GM12878 (cell line): Measurements from ENCODE around the gene MRPL37. TPM values are rescaled to one million over a fixed set of nuclear protein-coding genes. Genes with fewer than 3 reads are reported as not detected.

Source experiments
- ATAC-seq: fragments of 200-7000 bp; cut with Tn5 transposase; 3 replicates; pipeline ENCODE4 v1.9.1; 2020; ENCODE audit warnings: mild to moderate bottlenecking, moderate library complexity
- BruUV-seq: library from RNA; stranded (reverse); fragments of 400-500 nt; replicated peaks from 2 replicates; lab custom pipeline; 2021; lab: Mats Ljungman, UMichigan
- CTCF ChIA-PET: fragments of 300-600 bp; sonication (Branson Sonifier 250); formaldehyde crosslinking; extraction: SDS; loops from one replicate; lab custom pipeline; 2021; ENCODE audit warnings: inconsistent platforms; lab: Yijun Ruan, JAX
- POLR2A ChIA-PET: fragments of 350-600 bp; formaldehyde crosslinking; extraction: SDS; loops from one replicate; lab custom pipeline; 2021; ENCODE audit warnings: inconsistent platforms; lab: Charles Lee
- RAD21 ChIA-PET: fragments of 300-600 bp; sonication (Branson Sonifier 250); formaldehyde crosslinking; loops from one replicate; lab custom pipeline; 2023; ENCODE audit warnings: antibody characterized with exemption; ENCODE audit not compliant: unreplicated experiment; lab: Charles Lee
- SMC1A ChIA-PET: fragments of 300-600 bp; sonication (Branson Sonifier 250); formaldehyde crosslinking; loops from one replicate; lab custom pipeline; 2023; ENCODE audit not compliant: unreplicated experiment, uncharacterized antibody; lab: Charles Lee
- DNase-seq: peaks from one replicate; pipeline ENCODE4 v3.0.0-alpha.2; 2011; ENCODE audit warnings: low read depth, low spot score
- FAIRE-seq: peaks from 3 replicates; lab custom pipeline; 2011; peaks lifted over from hg19 to GRCh38; lab: Jason Lieb, UNC
- H2AFZ ChIP-seq: 2 replicates; pipeline ENCODE4 v1.6.0; 2011; ENCODE audit warnings: low read depth, low read length, control low read depth; ENCODE audit not compliant: control insufficient read depth
- H3K27ac ChIP-seq: 2 replicates; pipeline ENCODE4 v1.5.1; 2011; ENCODE audit warnings: control low read depth; ENCODE audit not compliant: control insufficient read depth, insufficient read depth
- H3K27me3 ChIP-seq, 2 experiments: replicated peaks in 1 of 2; 2 replicates each; pipeline versions ENCODE4 v1.6.0 to v1.6.1; 2011; ENCODE audit warnings: low read length in 1 of 2; ENCODE audit not compliant: control insufficient read depth in 2 of 2, insufficient read depth in 2 of 2
- H3K36me3 ChIP-seq, 2 experiments: 2 replicates each; pipeline ENCODE4 v1.5.1; 2011; ENCODE audit warnings: low read length in 1 of 2; ENCODE audit not compliant: control insufficient read depth in 2 of 2, insufficient read depth in 2 of 2
- H3K4me1 ChIP-seq: 2 replicates; pipeline ENCODE4 v1.6.1; 2011; ENCODE audit warnings: mild to moderate bottlenecking, low read length, moderate library complexity, mixed read lengths; ENCODE audit not compliant: control insufficient read depth, insufficient read depth
- H3K4me2 ChIP-seq: 2 replicates; pipeline ENCODE4 v1.6.0; 2011; ENCODE audit warnings: control low read depth; ENCODE audit not compliant: control insufficient read depth, insufficient read depth
- H3K4me3 ChIP-seq: fragments of 200-600 bp; sonication (generic); 2 replicates; pipeline ENCODE4 v1.5.1; 2016
- H3K79me2 ChIP-seq: 2 replicates; pipeline ENCODE4 v1.6.0; 2011; ENCODE audit warnings: low read length; ENCODE audit not compliant: control insufficient read depth, insufficient read depth
- H3K9ac ChIP-seq: 2 replicates; pipeline ENCODE4 v1.8.0; 2011; ENCODE audit warnings: low read length, control low read depth, mixed read lengths; ENCODE audit not compliant: control insufficient read depth, insufficient read depth
- H3K9me3 ChIP-seq: replicated peaks from 3 replicates; pipeline ENCODE4 v1.5.1; 2011; ENCODE audit warnings: mild to moderate bottlenecking, low read length; ENCODE audit not compliant: control insufficient read depth, insufficient read depth
- H4K20me1 ChIP-seq: 2 replicates; pipeline ENCODE4 v1.6.0; 2011; ENCODE audit not compliant: control insufficient read depth, insufficient read depth
- BACH1 ChIP-seq: fragments of 450-650 bp; IDR thresholded peaks from 2 replicates; pipeline ENCODE4 v1.6.1; 2017; ENCODE audit warnings: mild to moderate bottlenecking, borderline replicate concordance
- DPF2 ChIP-seq: fragments of 450-650 bp; IDR thresholded peaks from 2 replicates; pipeline ENCODE4 v1.6.1; 2017; ENCODE audit warnings: mild to moderate bottlenecking
- EGR1 ChIP-seq, 2 experiments: IDR thresholded peaks; 1 replicate in 1 of 2; 2 replicates in 1 of 2; pipeline ENCODE4 v1.6.1; 2011 to 2012; ENCODE audit warnings: low read depth in 2 of 2, low read length in 2 of 2, borderline replicate concordance in 1 of 2, mild to moderate bottlenecking in 1 of 2, moderate library complexity in 1 of 2
- FOXK2 ChIP-seq: fragments of 450-650 bp; IDR thresholded peaks from 2 replicates; pipeline ENCODE4 v1.6.1; 2017; ENCODE audit warnings: mild to moderate bottlenecking, moderate library complexity
- JUNB ChIP-seq: IDR thresholded peaks from 2 replicates; pipeline ENCODE4 v1.6.1; 2016; ENCODE audit warnings: antibody characterized with exemption, mild to moderate bottlenecking
- NR2F1 ChIP-seq: fragments of 450-650 bp; conservative IDR thresholded peaks from 2 replicates; pipeline ENCODE4 v1.6.1; 2017; ENCODE audit warnings: mild to moderate bottlenecking
- SIN3A ChIP-seq: IDR thresholded peaks from 2 replicates; pipeline ENCODE4 v1.6.1; 2012; ENCODE audit warnings: low read depth, low read length, improper control_type of control experiment
- SMC3 ChIP-seq: IDR thresholded peaks from 2 replicates; pipeline ENCODE4 v1.6.1; 2011; ENCODE audit warnings: low read length, improper control_type of control experiment, borderline replicate concordance
- STAT3 ChIP-seq: IDR thresholded peaks from 2 replicates; pipeline ENCODE4 v1.6.1; 2011; ENCODE audit warnings: low read depth, low read length, improper control_type of control experiment
- YY1 ChIP-seq: IDR thresholded peaks from 2 replicates; pipeline ENCODE4 v1.6.1; 2011; ENCODE audit warnings: low read depth, mild to moderate bottlenecking, low read length
- WGBS: methylation state at CpG from one replicate; pipeline ENCODE4 v1.1.6; 2016; ENCODE audit warnings: low lambda C conversion rate; ENCODE audit not compliant: insufficient replicate concordance, insufficient coverage; ENCODE audit errors: missing lambda C conversion rate; 5-methylcytosine and 5-hydroxymethylcytosine counted together
- in situ Hi-C: fragments of 300-500 bp; cut with MboI; formaldehyde crosslinking; loops from 9 replicates; pipeline ENCODE4 v1.14.3; 2018; ENCODE audit warnings: mixed read lengths
- intact Hi-C: fragments of 100-400 bp; cut with micrococcal nuclease; formaldehyde crosslinking; loops from one replicate; pipeline ENCODE4 v1.14.2; 2022; ENCODE audit not compliant: unreplicated experiment
- polyA plus RNA-seq, 11 experiments: library from polyadenylated mRNA; depleted of rRNA in 4 of 11; unstranded in 6 of 11; stranded (reverse) in 5 of 11; fragments of >200 nt; fragmentation: Nextera tagmentation in 4 of 11; fragmentation: Illumina TruSeq in 1 of 11; extraction: Ambion mirVana in 4 of 11; extraction: Trizol in 1 of 11; gene quantifications; 1 replicate in 1 of 11; 2 replicates in 10 of 11; pipeline versions ENCODE4 v1.2.1 to v1.2.3, GENCODE V29; 2011 to 2016; ENCODE audit warnings: inconsistent platforms in 2 of 11, missing spikeins in 2 of 11, low read depth in 1 of 11
- total RNA-seq, 4 experiments: library from RNA; depleted of rRNA in 3 of 4; stranded (reverse); fragments of >200 nt in 3 of 4; fragmentation: Illumina TruSeq in 1 of 4; extraction: Trizol in 1 of 4; gene quantifications; 2 replicates each; pipeline versions ENCODE4 v1.2.1 to v1.2.3, GENCODE V29; 2013 to 2021
- TF ChIP-seq, protein P1 (sequence below): IDR thresholded peaks from 2 replicates; pipeline ENCODE4 v1.6.1; 2012; ENCODE audit warnings: mild to moderate bottlenecking, low read depth, low read length
- TF ChIP-seq, protein P2 (sequence below): IDR thresholded peaks from 2 replicates; pipeline ENCODE4 v1.6.1; 2012; ENCODE audit warnings: low read length, inconsistent platforms
- TF ChIP-seq, protein P3 (sequence below): fragments of 450-650 bp; IDR thresholded peaks from 2 replicates; pipeline ENCODE4 v1.6.1; 2014; ENCODE audit warnings: mild to moderate bottlenecking

Gene MRPL37
- total and polyA plus RNA-seq, 10 of the 15 experiments (the other 5 are each of a cell fraction or from before 2014, with no cell fraction given): 41.4 to 217 (median 159) TPM

DNA sequence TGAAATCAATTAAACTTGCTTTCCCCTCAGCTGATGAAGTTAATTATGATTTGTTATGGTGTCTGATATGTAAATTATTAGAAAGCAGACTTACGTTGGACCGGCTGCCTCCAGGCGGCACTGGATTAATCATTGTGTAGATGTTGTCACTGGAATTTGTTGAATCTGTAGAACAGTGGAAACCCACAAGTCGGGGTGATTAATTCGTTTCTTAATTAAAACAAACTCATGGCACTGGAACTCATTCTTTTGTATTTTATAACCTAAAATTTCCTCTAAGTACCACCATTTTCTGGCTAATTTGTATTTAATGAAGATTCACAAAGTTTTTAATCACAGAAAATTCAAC, 39.0 kb downstream of the MRPL37 start:
- Histone ChIP-seq H3K36me3 (peaks cover 9 to 10% of the 10 kb centered on the region in 2 experiments; a peak in 3 of 4 replicates), H2AFZ (no peak overlapping the region), H4K20me1 (no peaks in the 10 kb centered on the region), H3K9me3 (no peaks in the 10 kb centered on the region), H3K79me2 (no peaks in the 10 kb centered on the region), H3K9ac (no peak overlapping the region), H3K4me2 (no peak overlapping the region), H3K27ac (no peak overlapping the region), H3K4me3 (no peak overlapping the region), H3K4me1 (no peaks in the 10 kb centered on the region), H3K27me3 (no peaks in the 10 kb centered on the region)
- FAIRE-seq (no peak), ATAC-seq (no peak), DNase-seq (no peak)
- ChIA-PET SMC1A (interaction anchor here (0.6 kb wide), 1 partner anchor 454 kb away, joined by 3 read pairs; no protein-coding TSS in a partner anchor), RAD21 (no interaction called here), POLR2A (no interaction called here), CTCF (no interaction called here)
- no TSS peak for BruUV-seq
- in situ Hi-C loops: no loop called here
- TF ChIP-seq FOXK2: no peak
- TF ChIP-seq DPF2: no peak
- TF ChIP-seq BACH1: no peak
- WGBS: 99% methylated on average over 5 of the region's 5 CpGs
- intact Hi-C loops: no loop called here

DNA sequence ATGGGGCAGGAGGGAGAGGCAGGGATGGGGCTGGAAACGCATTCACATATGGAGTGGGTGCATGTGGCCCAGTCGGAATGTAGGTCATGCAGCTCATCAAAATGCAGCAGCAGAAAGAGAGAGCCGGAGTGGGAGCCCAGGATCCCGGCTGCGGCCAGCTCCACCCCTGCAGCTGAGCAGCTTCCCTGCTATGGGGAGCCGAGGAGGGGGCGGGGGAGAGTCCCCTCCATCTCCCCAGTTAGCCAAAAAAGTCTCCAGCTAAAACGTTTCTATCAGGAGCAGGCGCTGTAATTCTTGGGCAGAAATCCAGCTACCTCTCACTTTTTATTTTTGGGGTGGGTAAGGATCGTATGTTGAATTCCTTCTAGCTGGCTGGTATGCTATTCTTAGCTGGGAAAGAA, 39.7 kb downstream of the MRPL37 start:
- no peak for ATAC-seq
- Histone ChIP-seq H3K9me3 (no peaks in the 10 kb centered on the region), H3K79me2 (no peaks in the 10 kb centered on the region), H3K36me3 (peaks cover 9 to 10% of the 10 kb centered on the region in 2 experiments; a peak in 3 of 4 replicates), H3K4me2 (no peak overlapping the region), H3K4me1 (no peaks in the 10 kb centered on the region), H2AFZ (no peak overlapping the region), H3K27ac (no peak overlapping the region), H3K9ac (no peak overlapping the region), H4K20me1 (no peaks in the 10 kb centered on the region), H3K4me3 (no peak overlapping the region), H3K27me3 (no peaks in the 10 kb centered on the region)
- no TSS peak for BruUV-seq
- ChIA-PET RAD21 (no interaction called here), POLR2A (no interaction called here), SMC1A (interaction anchor here (0.6 kb wide), 1 partner anchor 453 kb away, joined by 3 read pairs; no protein-coding TSS in a partner anchor), CTCF (no interaction called here)
- no peak for DNase-seq
- in situ Hi-C loops (no loop called here), intact Hi-C loops (no loop called here)
- 93% methylated on average over 10 of the region's 10 CpGs for WGBS
- FAIRE-seq: no peak
- TF ChIP-seq NR2F1: no peak
- TF ChIP-seq JUNB: no peak
- TF ChIP-seq, protein P1, sequence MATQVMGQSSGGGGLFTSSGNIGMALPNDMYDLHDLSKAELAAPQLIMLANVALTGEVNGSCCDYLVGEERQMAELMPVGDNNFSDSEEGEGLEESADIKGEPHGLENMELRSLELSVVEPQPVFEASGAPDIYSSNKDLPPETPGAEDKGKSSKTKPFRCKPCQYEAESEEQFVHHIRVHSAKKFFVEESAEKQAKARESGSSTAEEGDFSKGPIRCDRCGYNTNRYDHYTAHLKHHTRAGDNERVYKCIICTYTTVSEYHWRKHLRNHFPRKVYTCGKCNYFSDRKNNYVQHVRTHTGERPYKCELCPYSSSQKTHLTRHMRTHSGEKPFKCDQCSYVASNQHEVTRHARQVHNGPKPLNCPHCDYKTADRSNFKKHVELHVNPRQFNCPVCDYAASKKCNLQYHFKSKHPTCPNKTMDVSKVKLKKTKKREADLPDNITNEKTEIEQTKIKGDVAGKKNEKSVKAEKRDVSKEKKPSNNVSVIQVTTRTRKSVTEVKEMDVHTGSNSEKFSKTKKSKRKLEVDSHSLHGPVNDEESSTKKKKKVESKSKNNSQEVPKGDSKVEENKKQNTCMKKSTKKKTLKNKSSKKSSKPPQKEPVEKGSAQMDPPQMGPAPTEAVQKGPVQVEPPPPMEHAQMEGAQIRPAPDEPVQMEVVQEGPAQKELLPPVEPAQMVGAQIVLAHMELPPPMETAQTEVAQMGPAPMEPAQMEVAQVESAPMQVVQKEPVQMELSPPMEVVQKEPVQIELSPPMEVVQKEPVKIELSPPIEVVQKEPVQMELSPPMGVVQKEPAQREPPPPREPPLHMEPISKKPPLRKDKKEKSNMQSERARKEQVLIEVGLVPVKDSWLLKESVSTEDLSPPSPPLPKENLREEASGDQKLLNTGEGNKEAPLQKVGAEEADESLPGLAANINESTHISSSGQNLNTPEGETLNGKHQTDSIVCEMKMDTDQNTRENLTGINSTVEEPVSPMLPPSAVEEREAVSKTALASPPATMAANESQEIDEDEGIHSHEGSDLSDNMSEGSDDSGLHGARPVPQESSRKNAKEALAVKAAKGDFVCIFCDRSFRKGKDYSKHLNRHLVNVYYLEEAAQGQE: no peak
- TF ChIP-seq, protein P2, sequence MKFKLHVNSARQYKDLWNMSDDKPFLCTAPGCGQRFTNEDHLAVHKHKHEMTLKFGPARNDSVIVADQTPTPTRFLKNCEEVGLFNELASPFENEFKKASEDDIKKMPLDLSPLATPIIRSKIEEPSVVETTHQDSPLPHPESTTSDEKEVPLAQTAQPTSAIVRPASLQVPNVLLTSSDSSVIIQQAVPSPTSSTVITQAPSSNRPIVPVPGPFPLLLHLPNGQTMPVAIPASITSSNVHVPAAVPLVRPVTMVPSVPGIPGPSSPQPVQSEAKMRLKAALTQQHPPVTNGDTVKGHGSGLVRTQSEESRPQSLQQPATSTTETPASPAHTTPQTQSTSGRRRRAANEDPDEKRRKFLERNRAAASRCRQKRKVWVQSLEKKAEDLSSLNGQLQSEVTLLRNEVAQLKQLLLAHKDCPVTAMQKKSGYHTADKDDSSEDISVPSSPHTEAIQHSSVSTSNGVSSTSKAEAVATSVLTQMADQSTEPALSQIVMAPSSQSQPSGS: no peak
- TF ChIP-seq, protein P3, sequence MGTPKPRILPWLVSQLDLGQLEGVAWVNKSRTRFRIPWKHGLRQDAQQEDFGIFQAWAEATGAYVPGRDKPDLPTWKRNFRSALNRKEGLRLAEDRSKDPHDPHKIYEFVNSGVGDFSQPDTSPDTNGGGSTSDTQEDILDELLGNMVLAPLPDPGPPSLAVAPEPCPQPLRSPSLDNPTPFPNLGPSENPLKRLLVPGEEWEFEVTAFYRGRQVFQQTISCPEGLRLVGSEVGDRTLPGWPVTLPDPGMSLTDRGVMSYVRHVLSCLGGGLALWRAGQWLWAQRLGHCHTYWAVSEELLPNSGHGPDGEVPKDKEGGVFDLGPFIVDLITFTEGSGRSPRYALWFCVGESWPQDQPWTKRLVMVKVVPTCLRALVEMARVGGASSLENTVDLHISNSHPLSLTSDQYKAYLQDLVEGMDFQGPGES: no peak
- no peak for TF ChIP-seq SIN3A
- no peak for TF ChIP-seq STAT3
- no peak for TF ChIP-seq YY1
- no peak for TF ChIP-seq SMC3
- TF ChIP-seq EGR1 (IDR thresholded peaks at IDR 0.05; ENCODE audit: borderline replicate concordance in 1 of 2, low read depth in 2 of 2, low read length in 2 of 2): no peak
